Kidney epithelial cell (primary cell): ENCODE data around the gene SEC14L1. TPM values are rescaled to one million over a fixed set of nuclear protein-coding genes. Genes with fewer than 3 reads are reported as not detected.

Experiments
- DNase-seq: peaks from one replicate; pipeline ENCODE4 v3.0.0-alpha.2; 2010; ENCODE audit warnings: low read depth
- H3K27me3 ChIP-seq: 2 replicates; pipeline ENCODE4 v1.6.0; 2011; ENCODE audit warnings: low read length; ENCODE audit not compliant: control insufficient read depth, insufficient read depth
- H3K36me3 ChIP-seq: 2 replicates; pipeline ENCODE4 v1.5.1; 2011; ENCODE audit warnings: low read length; ENCODE audit not compliant: control insufficient read depth, insufficient read depth
- H3K4me3 ChIP-seq: 2 replicates; pipeline ENCODE4 v1.5.1; 2011; ENCODE audit warnings: low read depth, mild to moderate bottlenecking, control low read depth, low read length
- CTCF ChIP-seq: IDR thresholded peaks from 2 replicates; pipeline ENCODE4 v1.5.1; 2011; ENCODE audit warnings: mild to moderate bottlenecking, moderate library complexity, low read length, control low read depth, inconsistent platforms; ENCODE audit not compliant: insufficient read depth, poor library complexity, severe bottlenecking
- total RNA-seq: library from RNA; depleted of rRNA; stranded (reverse); fragments of >200 nt; gene quantifications from 2 replicates; pipeline ENCODE4 v1.2.3, GENCODE V29; 2015

The SEC14L1 gene
- total RNA-seq, 1 donor from 2014 or later: 41.6 TPM

- no peak for TF ChIP-seq CTCF
- H3K36me3 ChIP-seq: peaks cover 2% of the 10 kb centered on the region
- no peak for DNase-seq
- H3K27me3 ChIP-seq: no peaks in the 10 kb centered on the region
- H3K4me3 ChIP-seq: no peak overlapping the region
Measured at GRCh38 chr17:77215281-77215680, 74.5 kb downstream of the SEC14L1 start.

- H3K27me3 ChIP-seq: no peaks in the 10 kb centered on the region
- TF ChIP-seq CTCF: no peak
- H3K4me3 ChIP-seq: no peak overlapping the region
- H3K36me3 ChIP-seq: peaks cover 2% of the 10 kb centered on the region
- no peak for DNase-seq
Measured at GRCh38 chr17:77216486-77216885, 75.7 kb downstream of the SEC14L1 start.

GRCh38 chr17:77217123-77217522 lies 76.4 kb downstream of the SEC14L1 start:
- no peak for DNase-seq
- TF ChIP-seq CTCF: no peak
- peaks cover 2% of the 10 kb centered on the region for H3K36me3 ChIP-seq
- H3K4me3 ChIP-seq: no peak overlapping the region
- H3K27me3 ChIP-seq: no peaks in the 10 kb centered on the region

- Histone ChIP-seq H3K36me3 (peaks cover 2% of the 10 kb centered on the region), H3K27me3 (no peaks in the 10 kb centered on the region), H3K4me3 (no peak overlapping the region)
- no peak for DNase-seq
- no peak for TF ChIP-seq CTCF
Measured at GRCh38 chr17:77217566-77217965, 76.8 kb downstream of the SEC14L1 start.

- DNase-seq: no peak
- TF ChIP-seq CTCF: no peak
- no peak overlapping the region for H3K4me3 ChIP-seq
- no peaks in the 10 kb centered on the region for H3K27me3 ChIP-seq
- H3K36me3 ChIP-seq: peaks cover 2% of the 10 kb centered on the region
Measured at GRCh38 chr17:77218902-77219301, 78.1 kb downstream of the SEC14L1 start.

- H3K27me3 ChIP-seq: no peaks in the 10 kb centered on the region
- no peak for TF ChIP-seq CTCF
- peaks cover 1% of the 10 kb centered on the region for H3K36me3 ChIP-seq
- DNase-seq: no peak
- no peak overlapping the region for H3K4me3 ChIP-seq
Measured at GRCh38 chr17:77222356-77222755, 81.6 kb downstream of the SEC14L1 start.
